HL-60 (cell line): ENCODE data around the gene DDO.

Source experiments
- DNase-seq, 2 experiments: peaks; one replicate each; pipeline ENCODE4 v3.0.0-alpha.2; 2010 to 2020; ENCODE audit warnings: low read depth in 1 of 2, low spot score in 1 of 2
- H3K27ac ChIP-seq: fragments of 250-450 bp; sonication (Bioruptor Pico); replicated peaks from 2 replicates; pipeline ENCODE4 v1.5.1; 2020; ENCODE audit warnings: mild to moderate bottlenecking, moderate library complexity
- H3K27me3 ChIP-seq: fragments of 250-450 bp; sonication (Bioruptor Pico); 2 replicates; pipeline ENCODE4 v1.5.1; 2021; ENCODE audit warnings: mild to moderate bottlenecking, moderate library complexity; ENCODE audit not compliant: insufficient read depth, poor library complexity, severe bottlenecking
- H3K4me3 ChIP-seq: replicated peaks from 2 replicates; pipeline ENCODE4 v1.5.1; 2011; ENCODE audit warnings: mild to moderate bottlenecking, control low read depth, low read length; ENCODE audit not compliant: insufficient read depth
- CTCF ChIP-seq: IDR thresholded peaks from one replicate; pipeline ENCODE4 v1.5.1; 2011; ENCODE audit warnings: low read length, control low read depth, inconsistent platforms; ENCODE audit not compliant: insufficient read depth
- GABPA ChIP-seq: IDR thresholded peaks from 2 replicates; pipeline ENCODE4 v1.6.1; 2012; ENCODE audit warnings: low read depth
- POLR2AphosphoS5 ChIP-seq: IDR thresholded peaks from 2 replicates; pipeline ENCODE4 v1.6.1; 2012; ENCODE audit warnings: low read depth
- REST ChIP-seq: IDR thresholded peaks from 2 replicates; pipeline ENCODE4 v1.6.1; 2012; ENCODE audit warnings: low read depth; ENCODE audit not compliant: insufficient replicate concordance
- SPI1 ChIP-seq: IDR thresholded peaks from 2 replicates; pipeline ENCODE4 v1.6.1; 2012; ENCODE audit warnings: low read depth, mild to moderate bottlenecking, borderline replicate concordance

DDO gene

GRCh38 chr6:110425816-110426215 lies 10.4 kb upstream of the DDO start:
- DNase-seq: no peak
- TF ChIP-seq SPI1: no peak
- TF ChIP-seq REST: no peak
- no peak for TF ChIP-seq CTCF
- no peak for TF ChIP-seq GABPA
- no peak for TF ChIP-seq POLR2AphosphoS5
- no peaks in the 10 kb centered on the region for H3K27me3 ChIP-seq

GRCh38 chr6:110422444-110422822 lies 7.1 kb upstream of the DDO start:
- Histone ChIP-seq H3K27ac (peak overlapping the region; percentile 56), H3K27me3 (no peaks in the 10 kb centered on the region), H3K4me3 (no peak overlapping the region)
- DNase-seq: no peak
- TF ChIP-seq POLR2AphosphoS5 (no peak), CTCF (no peak), SPI1 (no peak), GABPA (no peak), REST (no peak)

More at GRCh38 chr6:110425816-110426215, 10.4 kb upstream of the DDO start:
- no peak overlapping the region for H3K27ac ChIP-seq
- no peak overlapping the region for H3K4me3 ChIP-seq

- peak; percentile 5; the same call in 1 of the 2 replicates for TF ChIP-seq SPI1
- peak; percentile 71; the same call in 1 of the 2 replicates for TF ChIP-seq POLR2AphosphoS5
- no peak for TF ChIP-seq REST
- H3K4me3 ChIP-seq: no peak overlapping the region
- DNase-seq: peak; percentile 20 to 93
- H3K27ac ChIP-seq: peak overlapping the region; percentile 62
- H3K27me3 ChIP-seq: no peaks in the 10 kb centered on the region
Observed at GRCh38 chr6:110421749-110422443, 6.5 kb upstream of the DDO start.
